Activated CD4-positive, CD25-positive, alpha-beta regulatory T cell treated with anti-CD3 and anti-CD28 coated beads, Interleukin-2, amount 50 U/mL, for 72 hours (primary cell): ENCODE measurements around the gene NOL4L.
A peak's percentile ranks its signal among the peaks of the same experiment; 100 is the strongest.
"Not testable (repeated sequence)": the region's sequence is repeated elsewhere in the genome, so short reads cannot be mapped to it uniquely, and the experiment has no call there.

Source experiments
- DNase-seq: peaks from one replicate; pipeline ENCODE4 v3.0.0; 2021

Gene NOL4L

DNA sequence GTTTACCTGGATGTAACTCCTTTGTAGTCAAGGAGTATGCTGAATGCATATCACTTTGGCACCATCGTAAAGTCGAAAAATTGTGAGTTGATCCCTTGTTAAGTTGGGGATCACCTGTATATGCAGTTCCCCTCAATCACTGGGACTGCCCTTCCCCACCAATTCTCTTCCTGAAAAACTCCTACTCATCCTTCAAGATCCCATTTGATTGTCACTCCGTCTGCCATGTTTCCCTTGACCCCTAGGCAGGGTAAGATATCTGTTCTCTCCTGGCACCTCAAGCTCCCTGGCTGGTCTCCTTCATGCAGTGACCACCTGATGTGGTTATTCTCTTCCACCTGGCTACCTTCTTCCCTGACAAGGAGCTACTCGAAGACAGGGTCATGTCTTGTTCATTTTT is 10.0 kb upstream of the NOL4L start:
- DNase-seq: no peak

DNA sequence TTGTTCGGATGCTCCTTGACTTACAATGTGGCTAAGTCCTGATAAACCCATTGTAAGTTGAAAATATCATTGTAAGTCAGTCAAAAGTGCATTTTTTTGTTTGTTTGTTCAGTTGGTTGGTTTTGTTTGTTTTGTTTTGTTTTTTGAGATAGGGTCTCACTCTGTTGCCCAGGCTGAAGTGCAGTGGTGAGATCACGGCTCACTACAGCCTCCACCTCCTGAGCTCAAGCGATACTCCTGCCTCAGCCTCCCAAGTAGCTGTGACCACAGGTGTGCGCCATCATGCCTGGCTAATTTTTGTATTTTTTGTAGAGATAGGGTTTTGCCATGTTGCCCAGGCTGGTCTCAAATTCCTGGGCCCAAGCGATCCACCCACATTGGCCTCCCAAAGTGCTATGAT is 9.5 kb upstream of the NOL4L start:
- DNase-seq: not testable (repeated sequence)

GRCh38 chr20:32594204-32594603 is 9.1 kb upstream of the NOL4L start:
- no peak for DNase-seq

DNA sequence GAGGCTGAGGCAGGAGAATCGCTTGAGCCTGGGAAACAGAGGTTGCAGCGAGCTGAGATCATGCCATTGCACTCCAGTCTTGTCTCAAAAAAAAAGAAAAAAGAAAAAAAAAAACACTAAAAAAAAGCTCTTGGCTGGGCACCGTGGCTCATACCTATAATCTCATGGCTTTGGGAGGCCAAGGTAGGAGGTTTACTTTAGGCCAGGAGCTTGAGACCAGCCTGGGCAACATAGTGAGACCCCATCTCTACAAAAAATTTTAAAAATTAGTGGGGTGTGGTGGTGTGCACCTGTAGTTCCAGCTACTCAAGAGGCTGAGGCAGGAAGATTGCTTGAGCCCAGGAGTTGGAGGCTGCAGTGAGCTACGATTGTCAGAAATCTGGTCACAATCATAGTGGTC is 7.5 kb upstream of the NOL4L start:
- not testable (repeated sequence) for DNase-seq

DNA sequence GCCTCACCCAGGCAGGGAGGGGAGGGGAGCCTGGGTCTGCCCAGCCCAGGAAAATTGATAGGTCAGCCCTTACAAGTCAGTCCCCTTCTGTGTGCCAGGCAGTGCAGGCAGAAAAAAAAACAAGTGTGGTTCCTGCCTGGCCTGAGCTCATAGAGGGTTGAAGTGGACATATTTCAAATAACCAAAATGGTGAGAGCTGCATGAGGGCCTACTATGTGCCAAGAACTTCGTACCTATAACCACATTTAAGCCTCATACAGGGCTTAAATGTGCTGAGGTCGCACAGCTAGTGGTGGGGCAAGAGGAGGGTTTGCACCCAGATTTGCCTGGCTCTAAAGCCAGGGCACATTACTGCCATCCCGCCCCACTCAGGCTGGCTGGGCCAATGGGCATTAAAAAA is 6.9 kb upstream of the NOL4L start:
- DNase-seq: no peak

DNA sequence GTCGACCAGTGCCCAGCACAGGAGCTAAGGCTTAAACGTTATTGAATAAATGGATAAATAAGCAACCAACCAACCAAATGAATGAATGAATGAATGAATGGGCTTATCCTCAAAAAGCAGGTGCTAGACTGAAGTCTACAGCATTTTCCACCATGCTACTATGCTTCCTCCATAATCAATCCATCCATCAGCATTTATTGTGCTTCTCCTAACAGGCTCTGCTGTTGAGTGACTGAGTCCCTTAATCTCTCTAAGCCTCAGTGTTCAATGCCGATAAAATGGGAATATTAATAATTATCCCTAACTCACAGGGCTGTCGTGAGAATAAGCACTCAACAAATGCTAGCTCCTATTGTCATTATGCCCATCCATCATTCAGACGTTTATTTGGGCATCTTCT is 4.6 kb upstream of the NOL4L start:
- no peak for DNase-seq

DNA sequence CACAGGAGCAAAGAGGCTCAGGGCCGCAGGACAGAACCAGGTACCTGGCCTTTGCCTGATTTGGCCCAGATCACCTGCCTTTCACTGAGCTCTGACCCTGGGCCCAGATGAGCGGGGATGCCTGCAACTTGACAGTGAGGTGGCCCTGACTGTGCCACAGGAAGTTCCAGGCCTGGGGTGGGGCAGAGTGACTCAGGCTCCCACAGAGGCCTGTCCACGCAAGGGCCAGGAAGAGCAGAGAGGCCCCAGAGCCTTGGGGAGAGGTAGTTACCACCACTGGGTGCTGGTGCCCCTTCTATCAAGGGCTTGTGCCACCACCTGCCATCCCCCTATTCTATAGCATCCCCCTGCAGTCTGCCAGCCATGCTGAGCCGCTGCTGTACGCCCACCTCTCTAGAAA is 4.1 kb upstream of the NOL4L start:
- DNase-seq: no peak

DNA sequence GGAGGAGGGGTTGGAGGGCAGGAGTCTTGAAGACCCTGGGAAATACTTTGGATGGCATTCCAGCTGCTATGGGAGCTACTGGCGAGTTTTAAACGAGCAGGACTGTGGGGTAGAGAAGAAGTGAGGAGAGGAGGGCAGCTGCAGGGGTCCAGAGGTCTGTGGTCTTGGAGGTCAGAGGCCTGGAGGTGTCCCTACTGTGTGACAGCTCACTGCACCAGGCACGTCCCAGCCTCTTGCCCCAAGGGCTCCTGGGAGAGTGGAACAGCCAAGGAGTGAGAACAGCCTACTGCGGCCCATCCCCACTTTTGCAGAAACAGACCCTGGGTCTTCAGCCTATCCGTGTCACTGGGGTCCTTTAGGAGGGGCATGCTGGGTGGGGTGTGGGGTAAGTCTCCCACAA is 2.9 kb upstream of the NOL4L start:
- no peak for DNase-seq

DNA sequence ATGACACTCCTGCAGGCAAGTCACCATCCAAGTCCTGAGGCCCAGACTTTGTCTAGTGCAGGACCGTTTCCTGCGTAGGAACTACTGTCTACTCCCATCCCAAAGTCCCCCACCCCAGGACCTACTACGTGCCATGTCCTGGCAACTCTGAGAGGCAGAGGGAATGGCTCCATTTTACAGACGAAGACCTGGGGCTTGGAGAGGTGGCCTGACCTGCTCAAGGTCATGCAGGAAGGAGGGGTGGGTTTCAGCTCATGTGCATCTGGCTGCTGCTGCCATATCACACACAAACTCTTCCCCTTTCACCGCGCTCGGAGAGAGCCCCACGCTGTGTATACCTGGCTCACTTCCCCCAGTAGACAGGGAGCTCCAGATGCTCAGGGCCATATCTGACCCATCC is 1.2 kb upstream of the NOL4L start:
- no peak for DNase-seq

GRCh38 chr20:32585586-32586127 is 524 bp upstream of the NOL4L start:
- DNase-seq: peak; percentile 39

GRCh38 chr20:32583581-32584070 is 1.5 kb downstream of the NOL4L start:
- no peak for DNase-seq

- DNase-seq: peak; percentile 46
Measured at GRCh38 chr20:32582659-32583580, 2.2 kb downstream of the NOL4L start.

DNA sequence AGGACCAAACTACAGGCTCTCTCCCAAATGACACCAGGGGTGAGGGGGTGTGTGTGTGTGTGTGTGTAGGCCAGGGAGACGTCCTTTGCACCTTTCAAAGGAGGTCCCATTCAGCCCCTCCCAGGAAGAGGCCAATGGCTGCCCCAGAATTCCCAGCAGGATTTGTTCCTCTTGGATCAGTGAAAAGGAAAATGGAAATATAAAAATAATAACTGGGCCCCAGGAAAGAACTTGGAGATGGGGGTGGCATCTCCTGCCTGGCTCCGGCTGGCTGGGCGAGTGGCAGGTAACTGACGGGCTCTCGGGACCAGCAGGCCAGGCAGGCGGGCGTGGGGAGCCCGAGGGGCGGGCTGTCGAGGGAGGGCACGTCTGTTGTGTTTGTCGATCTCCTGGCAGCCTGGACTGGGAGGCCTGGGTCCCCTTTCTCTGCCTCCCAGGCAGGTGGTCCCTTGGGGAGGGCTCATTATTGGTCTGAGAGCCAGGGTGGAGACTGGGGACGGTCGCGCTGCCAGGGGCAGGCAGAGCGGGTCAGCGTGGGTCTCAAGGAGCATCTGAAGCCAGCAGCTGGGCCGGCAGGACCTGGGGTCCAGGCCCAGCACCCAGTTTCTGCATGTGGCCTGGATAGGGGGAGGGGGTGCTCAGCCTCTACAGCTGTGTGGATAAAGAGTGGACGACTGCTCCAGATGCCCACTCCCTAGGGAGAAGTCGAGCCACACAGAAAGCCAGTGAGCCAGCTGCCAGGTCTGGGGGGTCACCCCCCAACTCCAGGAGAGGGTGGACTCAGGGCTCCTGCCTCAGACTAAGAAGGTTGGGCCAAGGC is 3.1 kb downstream of the NOL4L start:
- DNase-seq: no peak

DNA sequence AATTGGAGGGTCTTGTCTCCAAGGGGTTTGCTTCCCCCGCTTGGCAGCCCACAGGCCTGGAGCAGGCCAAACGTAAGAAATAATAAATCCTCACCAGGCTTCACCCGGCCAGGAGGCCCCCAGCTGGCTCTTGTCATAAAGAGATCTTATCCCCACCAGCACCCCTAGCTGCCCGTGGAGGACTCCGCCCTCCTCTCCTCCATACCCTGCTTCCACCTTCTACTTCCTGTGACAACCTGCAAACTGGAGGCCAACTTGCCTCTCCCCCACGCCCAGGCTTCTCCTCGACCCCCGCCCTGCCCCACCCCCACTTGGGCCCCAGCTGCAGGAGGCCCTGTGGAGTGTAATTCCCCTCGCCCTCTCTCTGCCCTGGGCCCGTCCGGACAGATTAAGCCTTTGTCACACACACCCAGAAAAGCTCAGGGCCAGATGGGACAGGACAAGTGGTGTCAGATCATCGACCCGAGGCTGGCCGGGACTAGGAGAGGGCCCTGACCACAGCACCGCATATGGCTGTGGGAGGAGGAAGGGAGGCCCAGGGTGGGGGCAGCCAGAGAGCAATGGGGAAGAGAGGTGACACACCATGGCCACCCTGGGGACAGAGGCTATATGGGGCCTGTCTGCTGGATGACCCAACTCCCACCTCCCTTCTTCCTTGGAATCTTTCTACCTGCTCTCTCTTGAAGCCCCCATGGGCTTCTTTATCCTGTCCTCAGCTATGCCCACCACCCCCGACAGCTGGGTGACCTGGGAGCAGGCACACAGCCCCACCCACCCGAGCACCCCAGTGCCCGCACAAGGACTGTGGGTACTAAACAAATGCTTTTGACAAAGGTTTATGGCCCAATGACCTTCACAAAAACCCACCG is 3.9 kb downstream of the NOL4L start:
- DNase-seq: no peak

DNA sequence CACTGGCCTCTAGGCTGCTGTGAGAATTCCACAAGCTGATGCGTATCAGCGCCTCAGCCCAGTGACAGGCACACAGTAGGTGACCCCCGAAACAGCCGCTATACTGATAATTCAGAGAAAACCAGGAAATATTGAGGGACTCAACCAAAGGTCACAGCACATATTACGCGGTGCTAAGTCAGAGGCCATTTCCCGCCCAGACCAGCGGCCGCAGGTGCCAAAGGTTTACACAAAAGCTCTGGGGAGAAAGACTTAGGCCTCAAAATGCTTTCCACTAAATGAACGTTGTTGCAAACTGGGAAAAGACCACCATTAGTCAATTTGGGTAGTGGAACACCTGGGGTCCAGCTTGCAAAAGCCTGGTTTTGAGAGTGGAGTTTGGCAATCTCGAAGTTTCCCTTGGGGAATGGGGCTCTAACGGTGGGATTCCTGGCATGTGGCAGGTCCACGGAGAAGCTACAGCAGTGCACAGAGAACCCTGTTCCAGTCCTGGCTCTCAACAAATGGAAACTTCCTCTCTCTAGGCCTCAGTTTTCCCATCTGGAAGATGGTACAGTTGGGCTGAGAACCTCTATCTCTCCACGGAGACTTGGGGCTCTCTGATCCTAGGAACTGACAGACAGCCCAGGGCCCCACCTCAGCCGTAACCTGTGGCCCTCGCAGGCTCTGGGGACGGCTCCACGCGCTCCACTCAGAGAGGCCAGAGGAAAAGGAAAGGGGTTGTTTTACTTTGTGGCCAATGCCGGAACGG is 4.7 kb downstream of the NOL4L start:
- DNase-seq: no peak

DNA sequence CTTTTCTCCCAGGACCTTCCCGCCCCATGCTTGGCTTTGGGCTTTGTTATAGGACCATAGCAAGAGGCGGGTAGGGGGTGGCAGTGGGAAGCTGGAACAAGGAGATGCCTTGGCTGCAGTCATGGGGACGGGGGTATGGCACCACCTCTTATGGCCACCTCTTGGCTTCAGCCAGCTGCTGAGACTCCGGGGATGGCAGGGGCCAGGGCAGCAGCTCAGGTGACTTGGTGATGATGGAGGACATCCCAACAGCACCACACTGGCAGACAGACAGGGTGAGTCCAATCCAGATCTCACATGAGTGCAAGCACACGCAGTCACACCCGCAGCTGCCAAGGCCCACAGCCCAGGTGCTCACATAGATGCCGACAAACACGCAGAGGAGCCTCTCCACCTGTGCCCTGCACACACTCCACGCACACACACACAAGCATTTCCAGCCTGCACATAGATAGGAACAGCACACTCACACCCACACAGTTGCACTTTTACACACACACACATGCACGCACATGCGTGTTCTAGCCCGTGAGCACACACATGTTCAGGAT is 6.2 kb downstream of the NOL4L start:
- DNase-seq: no peak

DNA sequence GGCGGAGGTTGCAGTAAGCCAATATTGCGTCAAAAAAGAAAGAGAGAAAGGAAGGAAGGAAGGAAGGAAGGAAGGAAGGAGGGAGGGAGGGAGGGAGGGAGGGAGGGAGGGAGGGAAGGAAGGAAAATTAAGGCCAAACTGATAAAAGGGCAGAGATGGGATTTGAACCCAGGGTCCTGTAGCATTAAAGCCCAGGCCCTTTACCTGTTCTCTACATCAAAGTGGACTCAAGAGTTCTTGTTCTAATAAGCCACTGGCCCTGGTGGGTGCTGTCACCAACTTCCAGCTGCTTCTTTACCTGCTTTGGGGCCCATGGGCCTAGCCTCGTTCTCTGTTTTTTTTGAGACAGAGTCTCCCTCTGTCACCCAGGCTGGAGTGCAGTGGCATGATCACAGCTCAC is 7.1 kb downstream of the NOL4L start:
- DNase-seq: not testable (repeated sequence)

DNA sequence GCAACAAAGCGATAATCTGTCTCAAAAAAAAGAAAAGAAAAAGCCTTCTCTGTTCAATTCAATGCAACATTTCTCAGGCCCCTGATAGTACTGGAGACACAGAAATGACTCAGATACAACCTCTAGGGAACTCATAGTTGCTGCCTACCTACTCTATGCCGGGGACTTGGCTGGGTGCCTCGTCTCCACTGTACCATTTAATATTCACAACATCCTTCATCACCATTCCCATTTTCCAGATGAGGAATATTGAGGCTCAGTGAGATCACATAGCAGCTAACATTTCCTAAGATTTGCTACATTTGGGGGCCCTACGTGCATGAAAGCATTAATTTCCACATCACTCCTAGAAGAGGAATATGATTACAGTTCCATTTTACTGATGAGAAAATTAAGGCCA is 7.5 kb downstream of the NOL4L start:
- no peak for DNase-seq

GRCh38 chr20:32577023-32577422 is 8.1 kb downstream of the NOL4L start:
- no peak for DNase-seq

- no peak for DNase-seq
Measured at GRCh38 chr20:32576560-32576959, 8.6 kb downstream of the NOL4L start.

DNA sequence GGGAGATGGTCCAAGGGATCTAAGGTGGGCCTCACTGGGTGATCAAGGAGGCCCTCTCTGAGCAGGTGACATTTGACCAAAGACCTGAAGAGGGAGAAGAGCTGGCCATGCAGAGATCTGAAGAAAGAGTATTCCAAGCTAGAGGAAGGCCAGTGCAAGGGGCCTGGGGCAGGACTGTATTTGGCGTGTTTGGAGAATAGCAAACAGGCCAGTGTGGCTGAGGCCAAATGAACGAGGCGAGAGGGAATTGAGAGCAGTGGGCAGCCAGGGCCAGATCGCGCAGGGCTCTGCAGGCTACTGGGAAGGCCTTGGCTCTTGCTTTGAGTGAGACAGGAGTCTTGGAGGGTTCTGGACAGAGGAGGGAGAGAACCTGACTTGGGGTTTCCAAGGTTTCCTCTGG is 9.3 kb downstream of the NOL4L start:
- DNase-seq: no peak

- no peak for DNase-seq
Measured at GRCh38 chr20:32575227-32575581, 9.9 kb downstream of the NOL4L start.
